Prostate gland (tissue), 2 donors: ENCODE data around the gene GLS.

ENCODE experiments used
- CTCF ChIP-seq, 4 experiments: fragments of 200-600 bp in 2 of 4; fragments of 450-650 bp in 2 of 4; sonication (generic) in 2 of 4; IDR thresholded peaks; 1 replicate in 3 of 4; 2 replicates in 1 of 4; pipeline ENCODE4 v1.5.1; 2016 to 2019; ENCODE audit warnings: antibody characterized with exemption in 4 of 4, mild to moderate bottlenecking in 2 of 4, moderate library complexity in 2 of 4
- POLR2A ChIP-seq: fragments of 450-650 bp; IDR thresholded peaks from one replicate; pipeline ENCODE4 v1.6.1; 2016; ENCODE audit warnings: antibody characterized with exemption, mild to moderate bottlenecking

- TF ChIP-seq CTCF (IDR thresholded peaks at IDR 0.05) (no peak), POLR2A (no peak)
Observed at GRCh38 chr2:190987116-190987515, 106.5 kb downstream of the GLS start.
